PC-3 (cell line): ENCODE data around the gene LRRC51. TPM values are rescaled to one million over a fixed set of nuclear protein-coding genes. Genes with fewer than 3 reads are reported as not detected.

Experiments used
- ATAC-seq: fragments of 200-7000 bp; cut with Tn5 transposase; 2 replicates; pipeline ENCODE4 v1.9.1; 2020; ENCODE audit warnings: mild to moderate bottlenecking, moderate library complexity
- BruUV-seq: library from RNA; stranded (reverse); fragments of 400-500 nt; replicated peaks from 2 replicates; lab custom pipeline; 2021; lab: Mats Ljungman, UMichigan
- CTCF ChIA-PET: fragments of 300-600 bp; sonication (Branson Sonifier 250); formaldehyde crosslinking; loops from one replicate; lab custom pipeline; 2022; ENCODE audit warnings: antibody characterized with exemption; lab: Charles Lee
- POLR2A ChIA-PET: fragments of 300-600 bp; sonication (Branson Sonifier 250); formaldehyde crosslinking; loops from one replicate; lab custom pipeline; 2022; ENCODE audit warnings: antibody characterized with exemption; ENCODE audit not compliant: unreplicated experiment; lab: Charles Lee
- DNase-seq: peaks from one replicate; pipeline ENCODE4 v3.0.0-alpha.2; 2015
- H2AFZ ChIP-seq: fragments of 300-600 bp; sonication (generic); 2 replicates; pipeline ENCODE4 v1.6.0; 2016; ENCODE audit warnings: antibody characterized with exemption, low read length
- H3F3A ChIP-seq: fragments of 300-600 bp; sonication (generic); one replicate; pipeline ENCODE4 v1.6.0; 2017; ENCODE audit warnings: antibody characterized with exemption, low read length, control low read depth, mild to moderate bottlenecking; ENCODE audit not compliant: unreplicated experiment
- H3K27ac ChIP-seq: fragments of 300-600 bp; sonication (generic); 2 replicates; pipeline ENCODE4 v1.5.1; 2016; ENCODE audit warnings: mild to moderate bottlenecking, low read length
- H3K27me3 ChIP-seq: fragments of 300-600 bp; sonication (generic); 2 replicates; pipeline ENCODE4 v1.6.1; 2016; ENCODE audit warnings: low read length, mixed read lengths
- H3K36me3 ChIP-seq: fragments of 300-600 bp; sonication (generic); 2 replicates; pipeline ENCODE4 v1.6.1; 2016; ENCODE audit warnings: low read depth, mixed run types, low read length, mixed read lengths
- H3K4me1 ChIP-seq: fragments of 300-600 bp; sonication (generic); 2 replicates; pipeline ENCODE4 v1.5.1; 2016; ENCODE audit warnings: low read length; ENCODE audit not compliant: insufficient read depth
- H3K4me2 ChIP-seq: fragments of 300-600 bp; sonication (generic); 2 replicates; pipeline ENCODE4 v1.6.0; 2016; ENCODE audit warnings: low read length
- H3K4me3 ChIP-seq: fragments of 300-600 bp; sonication (generic); 2 replicates; pipeline ENCODE4 v1.5.1; 2016; ENCODE audit warnings: mild to moderate bottlenecking, low read length, mixed read lengths
- H3K79me2 ChIP-seq: fragments of 300-600 bp; sonication (generic); 2 replicates; pipeline ENCODE4 v1.6.1; 2017; ENCODE audit warnings: low read length, mixed read lengths
- H3K9ac ChIP-seq: fragments of 300-600 bp; sonication (generic); 2 replicates; pipeline ENCODE4 v1.6.0; 2016; ENCODE audit warnings: mild to moderate bottlenecking, low read length
- H3K9me2 ChIP-seq: fragments of 300-600 bp; sonication (generic); replicated peaks from 2 replicates; pipeline ENCODE4 v1.6.1; 2016; ENCODE audit warnings: mixed run types, low read length, mixed read lengths
- H3K9me3 ChIP-seq: fragments of 300-600 bp; sonication (generic); 2 replicates; pipeline ENCODE4 v1.6.1; 2016; ENCODE audit warnings: low read length, mixed read lengths
- H4K20me1 ChIP-seq: fragments of 300-600 bp; sonication (generic); 2 replicates; pipeline ENCODE4 v1.6.1; 2016; ENCODE audit warnings: low read length, mixed read lengths
- EZH2 ChIP-seq: fragments of 300-600 bp; sonication (generic); IDR thresholded peaks from one replicate; pipeline ENCODE4 v1.6.1; 2017; ENCODE audit warnings: antibody characterized with exemption, mild to moderate bottlenecking, low read length; ENCODE audit not compliant: unreplicated experiment
- EZH2phosphoT487 ChIP-seq: fragments of 300-600 bp; sonication (generic); IDR thresholded peaks from 2 replicates; pipeline ENCODE4 v1.6.1; 2018; ENCODE audit warnings: mild to moderate bottlenecking, antibody characterized with exemption, low read length, borderline replicate concordance
- intact Hi-C: fragments of 100-400 bp; cut with micrococcal nuclease; formaldehyde crosslinking; loops from 2 replicates; pipeline ENCODE4 v1.9.0; 2023
- total RNA-seq: library from RNA; depleted of rRNA; stranded (reverse); fragments of >200 nt; gene quantifications from 2 replicates; pipeline ENCODE4 v1.2.3, GENCODE V29; 2014
- TF ChIP-seq, protein P1 (sequence below): fragments of 300-600 bp; sonication (generic); conservative IDR thresholded peaks from 2 replicates; pipeline ENCODE4 v1.5.1; 2017; ENCODE audit warnings: antibody characterized with exemption, low read depth, mild to moderate bottlenecking, low read length

The LRRC51 gene
- total RNA-seq, 1 experiment from 2014 or later: 5.8 TPM

- no peak overlapping the region for H3K27ac ChIP-seq
- no peaks in the 10 kb centered on the region for H3K27me3 ChIP-seq
- POLR2A ChIA-PET: no interaction called here
- H2AFZ ChIP-seq: no peak overlapping the region
- H3K4me2 ChIP-seq: no peak overlapping the region
- no peaks in the 10 kb centered on the region for H3F3A ChIP-seq
- no peak overlapping the region for H3K4me3 ChIP-seq
- ATAC-seq: no peak
- no TSS peak for BruUV-seq
- no peaks in the 10 kb centered on the region for H4K20me1 ChIP-seq
- no peaks in the 10 kb centered on the region for H3K9me3 ChIP-seq
- CTCF ChIA-PET: no interaction called here
- H3K79me2 ChIP-seq: no peaks in the 10 kb centered on the region
- no peaks in the 10 kb centered on the region for H3K36me3 ChIP-seq
- H3K9ac ChIP-seq: no peak overlapping the region
- H3K9me2 ChIP-seq: no peaks in the 10 kb centered on the region
- TF ChIP-seq, protein P1, sequence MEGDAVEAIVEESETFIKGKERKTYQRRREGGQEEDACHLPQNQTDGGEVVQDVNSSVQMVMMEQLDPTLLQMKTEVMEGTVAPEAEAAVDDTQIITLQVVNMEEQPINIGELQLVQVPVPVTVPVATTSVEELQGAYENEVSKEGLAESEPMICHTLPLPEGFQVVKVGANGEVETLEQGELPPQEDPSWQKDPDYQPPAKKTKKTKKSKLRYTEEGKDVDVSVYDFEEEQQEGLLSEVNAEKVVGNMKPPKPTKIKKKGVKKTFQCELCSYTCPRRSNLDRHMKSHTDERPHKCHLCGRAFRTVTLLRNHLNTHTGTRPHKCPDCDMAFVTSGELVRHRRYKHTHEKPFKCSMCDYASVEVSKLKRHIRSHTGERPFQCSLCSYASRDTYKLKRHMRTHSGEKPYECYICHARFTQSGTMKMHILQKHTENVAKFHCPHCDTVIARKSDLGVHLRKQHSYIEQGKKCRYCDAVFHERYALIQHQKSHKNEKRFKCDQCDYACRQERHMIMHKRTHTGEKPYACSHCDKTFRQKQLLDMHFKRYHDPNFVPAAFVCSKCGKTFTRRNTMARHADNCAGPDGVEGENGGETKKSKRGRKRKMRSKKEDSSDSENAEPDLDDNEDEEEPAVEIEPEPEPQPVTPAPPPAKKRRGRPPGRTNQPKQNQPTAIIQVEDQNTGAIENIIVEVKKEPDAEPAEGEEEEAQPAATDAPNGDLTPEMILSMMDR: no peak
- intact Hi-C loops: no loop called here
- peaks cover 8% of the 10 kb centered on the region; the same call in 1 of the 2 replicates for H3K4me1 ChIP-seq
- DNase-seq: no peak
Observed at GRCh38 chr11:72136684-72137262, 56.1 kb downstream of the LRRC51 start.

DNA sequence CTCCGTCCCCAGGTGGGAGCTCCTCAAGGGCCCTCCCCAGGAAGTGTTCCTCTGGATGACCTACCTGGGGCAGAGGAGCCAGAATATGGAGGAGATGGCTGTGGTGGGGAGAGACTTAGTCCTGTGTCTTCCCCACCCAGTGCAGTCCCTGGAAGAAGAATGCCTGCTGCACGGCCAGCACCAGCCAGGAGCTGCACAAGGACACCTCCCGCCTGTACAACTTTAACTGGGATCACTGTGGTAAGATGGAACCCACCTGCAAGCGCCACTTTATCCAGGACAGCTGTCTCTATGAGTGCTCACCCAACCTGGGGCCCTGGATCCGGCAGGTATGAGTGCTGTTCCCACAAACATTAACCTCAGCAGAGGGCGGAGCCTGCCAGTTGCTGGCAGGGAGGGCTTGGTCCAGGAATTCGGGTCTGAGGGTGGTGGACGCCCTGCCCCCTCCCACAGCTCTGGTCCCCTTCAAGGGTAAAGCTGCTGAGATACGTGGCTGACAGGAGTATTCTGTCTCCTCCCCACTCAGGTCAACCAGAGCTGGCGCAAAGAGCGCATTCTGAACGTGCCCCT lies 58.3 kb downstream of the LRRC51 start:
- Histone ChIP-seq H3K4me2 (no peak overlapping the region), H3K9ac (no peak overlapping the region), H2AFZ (no peak overlapping the region), H3K4me1 (peaks cover 8% of the 10 kb centered on the region; the same call in 1 of the 2 replicates), H3K27me3 (no peaks in the 10 kb centered on the region), H3F3A (no peaks in the 10 kb centered on the region), H3K79me2 (no peaks in the 10 kb centered on the region), H3K36me3 (no peaks in the 10 kb centered on the region), H4K20me1 (no peaks in the 10 kb centered on the region), H3K9me2 (no peaks in the 10 kb centered on the region), H3K27ac (no peak overlapping the region), H3K9me3 (no peaks in the 10 kb centered on the region), H3K4me3 (no peak overlapping the region)
- ChIA-PET CTCF (no interaction called here), POLR2A (no interaction called here)
- intact Hi-C loops: no loop called here
- BruUV-seq: no TSS peak
- DNase-seq (no peak), ATAC-seq (no peak)
- TF ChIP-seq, protein P1: no peak
- no peak for TF ChIP-seq EZH2
- no peak for TF ChIP-seq EZH2phosphoT487

DNA sequence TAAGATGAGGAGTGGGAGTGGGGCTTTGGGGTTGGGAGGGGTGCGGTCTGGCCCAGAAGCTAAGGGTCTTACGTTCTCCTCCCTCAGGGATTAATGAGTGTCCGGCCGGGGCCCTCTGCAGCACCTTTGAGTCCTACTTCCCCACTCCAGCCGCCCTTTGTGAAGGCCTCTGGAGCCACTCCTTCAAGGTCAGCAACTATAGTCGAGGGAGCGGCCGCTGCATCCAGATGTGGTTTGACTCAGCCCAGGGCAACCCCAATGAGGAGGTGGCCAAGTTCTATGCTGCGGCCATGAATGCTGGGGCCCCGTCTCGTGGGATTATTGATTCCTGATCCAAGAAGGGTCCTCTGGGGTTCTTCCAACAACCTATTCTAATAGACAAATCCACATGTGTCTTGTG lies 58.9 kb downstream of the LRRC51 start:
- POLR2A ChIA-PET: interaction anchor here (0.5 to 0.6 kb wide), 2 partner anchors 96 to 1393 kb away, joined by 4 to 7 read pairs; no protein-coding TSS in a partner anchor
- H3K27ac ChIP-seq: no peak overlapping the region

More for the DNA sequence above, 58.9 kb downstream of the LRRC51 start:
- Histone ChIP-seq H3K9ac (no peak overlapping the region), H3K4me2 (no peak overlapping the region), H3K36me3 (no peaks in the 10 kb centered on the region), H3K9me2 (no peaks in the 10 kb centered on the region), H2AFZ (no peak overlapping the region), H3F3A (no peaks in the 10 kb centered on the region), H3K27me3 (no peaks in the 10 kb centered on the region), H4K20me1 (no peaks in the 10 kb centered on the region), H3K4me1 (peaks cover 8% of the 10 kb centered on the region; the same call in 1 of the 2 replicates), H3K9me3 (no peaks in the 10 kb centered on the region), H3K79me2 (no peaks in the 10 kb centered on the region), H3K4me3 (no peak overlapping the region)
- no TSS peak for BruUV-seq
- DNase-seq (no peak), ATAC-seq (no peak)
- CTCF ChIA-PET: no interaction called here
- no peak for TF ChIP-seq EZH2phosphoT487
- intact Hi-C loops: no loop called here
